Measurements from ENCODE around the gene ABCA7. TPM values are rescaled to one million over a fixed set of nuclear protein-coding genes. Genes with fewer than 3 reads are reported as not detected.
A peak's percentile ranks its signal among the peaks of the same experiment; 100 is the strongest.

ABCA7 gene
- total RNA-seq, 1 donor from 2014 or later = 16.3 TPM

DNA sequence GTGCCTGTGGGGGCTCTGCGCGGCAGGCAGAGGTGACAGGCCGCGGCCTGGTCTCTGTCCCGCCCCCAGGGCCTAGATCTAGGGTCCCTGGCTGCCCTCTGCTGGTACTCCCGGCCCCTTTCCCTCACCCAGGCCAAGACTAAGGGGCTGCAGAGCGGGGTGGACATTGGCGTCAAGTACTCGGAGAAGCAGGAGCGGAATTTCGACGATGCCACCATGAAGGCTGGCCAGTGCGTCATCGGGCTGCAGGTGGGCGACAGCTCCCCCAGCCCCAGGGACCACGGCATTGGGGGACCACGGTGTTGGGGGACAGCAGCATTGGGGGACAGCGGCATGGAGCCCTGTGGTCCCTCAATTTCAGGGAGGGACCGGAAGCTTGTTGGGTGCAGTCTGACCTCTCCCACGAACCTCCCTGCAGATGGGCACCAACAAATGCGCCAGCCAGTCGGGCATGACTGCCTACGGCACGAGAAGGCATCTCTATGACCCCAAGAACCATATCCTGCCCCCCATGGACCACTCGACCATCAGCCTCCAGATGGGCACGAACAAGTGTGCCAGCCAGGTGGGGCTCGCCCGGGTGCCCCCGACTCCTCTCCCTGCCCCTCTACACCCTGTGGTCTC, 3.8 kb upstream of the ABCA7 start:
- no peaks in the 10 kb centered on the region for H3K9me3 Mint-ChIP-seq (ENCODE audit: unreplicated experiment)
- H3K36me3 Mint-ChIP-seq (ENCODE audit: low read depth, unreplicated experiment) = peaks cover 32% of the 10 kb centered on the region
- H3K4me1 Mint-ChIP-seq (ENCODE audit: unreplicated experiment) = peaks cover 17% of the 10 kb centered on the region
- H3K27me3 Mint-ChIP-seq (ENCODE audit: unreplicated experiment) = peaks cover 36% of the 10 kb centered on the region
- DNase-seq (ENCODE audit: low spot score) = no peak
- TF ChIP-seq, protein P1, sequence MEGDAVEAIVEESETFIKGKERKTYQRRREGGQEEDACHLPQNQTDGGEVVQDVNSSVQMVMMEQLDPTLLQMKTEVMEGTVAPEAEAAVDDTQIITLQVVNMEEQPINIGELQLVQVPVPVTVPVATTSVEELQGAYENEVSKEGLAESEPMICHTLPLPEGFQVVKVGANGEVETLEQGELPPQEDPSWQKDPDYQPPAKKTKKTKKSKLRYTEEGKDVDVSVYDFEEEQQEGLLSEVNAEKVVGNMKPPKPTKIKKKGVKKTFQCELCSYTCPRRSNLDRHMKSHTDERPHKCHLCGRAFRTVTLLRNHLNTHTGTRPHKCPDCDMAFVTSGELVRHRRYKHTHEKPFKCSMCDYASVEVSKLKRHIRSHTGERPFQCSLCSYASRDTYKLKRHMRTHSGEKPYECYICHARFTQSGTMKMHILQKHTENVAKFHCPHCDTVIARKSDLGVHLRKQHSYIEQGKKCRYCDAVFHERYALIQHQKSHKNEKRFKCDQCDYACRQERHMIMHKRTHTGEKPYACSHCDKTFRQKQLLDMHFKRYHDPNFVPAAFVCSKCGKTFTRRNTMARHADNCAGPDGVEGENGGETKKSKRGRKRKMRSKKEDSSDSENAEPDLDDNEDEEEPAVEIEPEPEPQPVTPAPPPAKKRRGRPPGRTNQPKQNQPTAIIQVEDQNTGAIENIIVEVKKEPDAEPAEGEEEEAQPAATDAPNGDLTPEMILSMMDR (IDR thresholded peaks at IDR 0.05; ENCODE audit: unreplicated experiment) = no peak
- peak overlapping the region; percentile 74 for H3K4me3 Mint-ChIP-seq (ENCODE audit: unreplicated experiment)
- H3K27ac Mint-ChIP-seq (ENCODE audit: unreplicated experiment) = no peak overlapping the region

DNA sequence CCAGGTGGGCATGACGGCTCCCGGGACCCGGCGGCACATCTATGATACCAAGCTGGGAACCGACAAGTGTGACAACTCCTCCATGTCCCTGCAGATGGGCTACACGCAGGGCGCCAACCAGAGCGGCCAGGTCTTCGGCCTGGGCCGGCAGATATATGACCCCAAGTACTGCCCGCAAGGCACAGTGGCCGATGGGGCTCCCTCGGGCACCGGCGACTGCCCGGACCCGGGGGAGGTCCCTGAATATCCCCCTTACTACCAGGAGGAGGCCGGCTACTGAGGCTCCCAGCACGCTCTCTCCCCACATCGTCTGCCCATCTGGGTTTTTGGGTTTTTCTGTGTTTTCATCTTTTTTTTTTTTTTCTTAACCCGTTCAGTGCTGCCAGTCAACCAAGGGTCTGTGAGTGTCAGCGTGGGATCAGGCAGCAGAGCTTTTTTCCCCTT, 2.3 kb upstream of the ABCA7 start:
- H3K36me3 Mint-ChIP-seq (ENCODE audit: low read depth, unreplicated experiment) = peaks cover 32% of the 10 kb centered on the region
- H3K4me3 Mint-ChIP-seq (ENCODE audit: unreplicated experiment) = peak overlapping the region; percentile 2
- TF ChIP-seq, protein P1 (IDR thresholded peaks at IDR 0.05; ENCODE audit: unreplicated experiment) = no peak
- DNase-seq (ENCODE audit: low spot score) = no peak
- H3K27me3 Mint-ChIP-seq (ENCODE audit: unreplicated experiment) = peaks cover 35% of the 10 kb centered on the region
- peaks cover 17% of the 10 kb centered on the region for H3K4me1 Mint-ChIP-seq (ENCODE audit: unreplicated experiment)
- no peak overlapping the region for H3K27ac Mint-ChIP-seq (ENCODE audit: unreplicated experiment)
- H3K9me3 Mint-ChIP-seq (ENCODE audit: unreplicated experiment) = no peaks in the 10 kb centered on the region

DNA sequence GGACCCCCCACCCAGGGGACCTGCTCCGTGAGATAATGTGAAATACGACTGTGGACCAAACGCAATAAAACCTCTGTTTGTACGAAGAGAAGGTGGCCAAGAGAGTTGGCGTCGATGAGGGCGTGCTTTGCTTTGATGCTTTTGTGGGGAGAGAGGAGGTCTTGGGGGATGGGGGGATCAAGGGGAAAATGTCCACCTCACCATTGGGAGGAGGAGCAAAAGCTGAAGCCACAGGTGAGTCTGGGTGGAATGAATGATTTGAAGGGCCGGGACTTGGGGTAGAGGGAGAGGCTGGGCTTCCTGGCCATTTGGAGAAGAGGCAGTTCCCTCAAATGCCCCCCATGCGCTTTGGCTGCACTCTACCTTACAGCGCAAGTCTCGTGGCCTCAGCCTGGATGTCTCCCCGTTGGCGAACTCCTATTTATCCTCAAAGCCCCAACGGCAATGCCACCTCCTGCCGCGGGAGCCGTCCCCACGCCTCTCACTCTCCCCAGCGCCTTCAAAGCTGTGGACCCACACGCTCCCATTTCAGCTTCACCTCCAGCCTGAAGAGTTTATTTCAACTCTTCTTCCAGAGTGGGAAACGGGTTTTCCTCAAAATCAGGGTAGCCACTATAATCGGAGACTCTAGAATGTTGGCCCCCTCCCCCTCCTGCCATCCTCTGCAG, 795 bp upstream of the ABCA7 start:
- H3K36me3 Mint-ChIP-seq (ENCODE audit: low read depth, unreplicated experiment) = peaks cover 29% of the 10 kb centered on the region
- no peak for DNase-seq (ENCODE audit: low spot score)
- H3K27ac Mint-ChIP-seq (ENCODE audit: unreplicated experiment) = peak overlapping the region; percentile 70
- TF ChIP-seq, protein P1 (IDR thresholded peaks at IDR 0.05; ENCODE audit: unreplicated experiment) = no peak
- H3K4me3 Mint-ChIP-seq (ENCODE audit: unreplicated experiment) = peak overlapping the region; percentile 85
- peaks cover 17% of the 10 kb centered on the region for H3K4me1 Mint-ChIP-seq (ENCODE audit: unreplicated experiment)
- H3K9me3 Mint-ChIP-seq (ENCODE audit: unreplicated experiment) = no peaks in the 10 kb centered on the region
- H3K27me3 Mint-ChIP-seq (ENCODE audit: unreplicated experiment) = peaks cover 28% of the 10 kb centered on the region

DNA sequence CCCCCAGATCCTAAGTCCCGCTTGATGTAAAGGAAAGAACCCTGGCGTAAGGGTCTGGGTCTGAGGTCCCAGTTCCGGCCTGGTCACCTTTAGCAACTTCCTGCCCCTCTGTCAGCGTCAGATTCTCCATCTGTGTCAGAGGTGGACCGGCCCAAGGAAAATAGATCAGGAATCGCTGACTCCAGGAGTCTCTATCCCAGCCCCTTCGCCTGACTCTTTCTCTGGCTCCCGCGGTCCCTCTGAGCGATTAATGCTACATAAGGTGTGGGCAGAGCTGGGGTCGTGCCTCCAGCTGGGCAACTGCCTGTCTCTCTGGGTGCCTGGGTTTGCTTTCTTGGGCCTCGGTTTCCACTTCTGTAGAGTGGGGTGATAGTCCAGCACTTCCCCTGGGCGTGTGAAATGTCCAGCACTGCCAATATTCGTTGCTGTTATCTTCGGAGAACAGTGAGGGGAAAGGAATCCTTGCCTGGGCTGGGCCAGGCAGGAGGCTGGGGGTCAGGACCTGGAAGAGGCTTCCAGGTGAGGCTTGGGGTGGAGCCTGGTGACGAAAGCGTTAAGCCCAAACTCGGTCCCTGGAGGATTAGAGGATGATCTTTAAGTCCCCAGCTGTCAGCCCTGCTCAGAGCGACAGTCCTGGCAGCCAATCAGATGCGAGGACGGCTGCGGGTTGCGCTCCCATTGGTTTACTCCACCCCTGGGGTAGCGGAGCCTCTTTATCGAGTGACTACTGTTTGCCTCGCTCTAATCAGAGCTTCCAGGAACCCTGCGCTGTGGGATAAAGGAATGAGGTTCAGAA, 767 bp downstream of the ABCA7 start:
- DNase-seq (ENCODE audit: low spot score) = peak; percentile 83
- peaks cover 17% of the 10 kb centered on the region for H3K4me1 Mint-ChIP-seq (ENCODE audit: unreplicated experiment)
- H3K36me3 Mint-ChIP-seq (ENCODE audit: low read depth, unreplicated experiment) = peaks cover 25% of the 10 kb centered on the region
- peak overlapping the region; percentile 74 for H3K27ac Mint-ChIP-seq (ENCODE audit: unreplicated experiment)
- peaks cover 28% of the 10 kb centered on the region for H3K27me3 Mint-ChIP-seq (ENCODE audit: unreplicated experiment)
- H3K4me3 Mint-ChIP-seq (ENCODE audit: unreplicated experiment) = peak overlapping the region; percentile 94
- TF ChIP-seq, protein P1 (IDR thresholded peaks at IDR 0.05; ENCODE audit: unreplicated experiment) = no peak
- H3K9me3 Mint-ChIP-seq (ENCODE audit: unreplicated experiment) = no peaks in the 10 kb centered on the region

Measured in endothelial cell (in vitro differentiated cells).